HS-5 (cell line): ENCODE measurements around the gene PLIN1.

Source experiments
- DNase-seq: peaks from one replicate; pipeline ENCODE4 v3.0.0-alpha.2; 2012; ENCODE audit warnings: low read depth

PLIN1 gene

DNA sequence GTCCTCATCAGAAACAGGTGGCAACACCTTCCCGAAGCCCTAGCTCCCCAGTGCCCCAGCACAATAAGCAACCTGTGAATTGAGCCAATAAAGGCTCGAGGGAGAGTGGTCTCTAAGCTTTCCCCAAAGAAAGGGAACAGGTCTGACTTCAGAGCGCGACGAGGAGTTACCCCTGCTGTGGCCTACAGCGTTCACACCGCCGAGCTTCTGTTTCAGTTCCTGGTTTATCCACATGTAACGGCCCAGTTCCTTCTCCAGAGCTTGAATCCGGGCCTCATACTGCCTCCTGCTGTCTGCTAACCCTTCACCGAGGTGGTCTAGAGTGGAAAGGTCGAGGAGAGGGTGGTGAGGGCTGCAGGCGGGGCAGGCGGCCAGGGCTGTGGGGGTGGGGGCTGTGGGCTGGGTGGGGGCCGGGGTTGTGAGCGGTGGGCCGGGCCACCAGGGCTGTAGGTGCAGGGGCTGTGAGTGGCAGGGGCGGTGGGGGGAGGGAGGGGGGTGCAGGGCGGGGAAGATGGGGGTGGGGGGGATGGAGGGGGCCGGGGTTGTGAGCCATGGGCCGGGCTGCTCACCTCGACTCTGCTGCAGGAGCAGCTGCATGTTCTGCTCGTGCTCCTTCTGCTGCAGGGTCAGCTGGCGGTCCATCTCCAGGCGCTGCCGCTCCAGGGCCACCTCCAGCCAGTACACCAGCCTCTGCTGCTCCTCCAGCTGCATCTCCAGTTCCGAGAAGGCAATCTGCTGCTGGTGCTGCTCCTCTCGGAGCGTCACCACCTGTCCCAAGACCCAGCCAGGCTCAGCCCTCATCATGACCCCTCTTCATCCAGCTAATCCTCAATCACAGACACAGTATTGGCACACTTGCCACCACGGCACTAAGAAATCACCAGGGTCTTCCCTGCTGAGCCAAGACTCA, 50.1 kb downstream of the PLIN1 start:
- no peak for DNase-seq

DNA sequence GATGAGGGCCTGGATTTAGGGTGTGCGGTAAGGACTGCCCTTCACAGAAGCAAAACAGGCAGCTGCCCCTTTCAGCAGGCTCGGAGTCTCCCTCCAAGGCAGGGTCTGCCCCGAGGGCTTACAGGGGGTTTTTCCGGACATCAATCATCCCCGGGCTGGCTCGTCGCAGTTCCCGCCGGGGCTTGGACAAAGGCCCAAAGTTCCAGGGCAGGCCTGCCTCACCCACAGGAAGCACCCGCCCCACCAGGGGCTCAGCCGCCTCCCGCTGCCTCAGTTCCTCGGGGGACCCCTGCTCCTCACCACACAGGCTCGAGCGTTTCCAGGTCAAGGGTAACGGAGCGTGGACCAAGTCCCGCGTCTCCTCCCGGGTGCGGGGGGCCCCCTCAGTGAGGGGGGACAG, 50.9 kb downstream of the PLIN1 start:
- DNase-seq: no peak

DNA sequence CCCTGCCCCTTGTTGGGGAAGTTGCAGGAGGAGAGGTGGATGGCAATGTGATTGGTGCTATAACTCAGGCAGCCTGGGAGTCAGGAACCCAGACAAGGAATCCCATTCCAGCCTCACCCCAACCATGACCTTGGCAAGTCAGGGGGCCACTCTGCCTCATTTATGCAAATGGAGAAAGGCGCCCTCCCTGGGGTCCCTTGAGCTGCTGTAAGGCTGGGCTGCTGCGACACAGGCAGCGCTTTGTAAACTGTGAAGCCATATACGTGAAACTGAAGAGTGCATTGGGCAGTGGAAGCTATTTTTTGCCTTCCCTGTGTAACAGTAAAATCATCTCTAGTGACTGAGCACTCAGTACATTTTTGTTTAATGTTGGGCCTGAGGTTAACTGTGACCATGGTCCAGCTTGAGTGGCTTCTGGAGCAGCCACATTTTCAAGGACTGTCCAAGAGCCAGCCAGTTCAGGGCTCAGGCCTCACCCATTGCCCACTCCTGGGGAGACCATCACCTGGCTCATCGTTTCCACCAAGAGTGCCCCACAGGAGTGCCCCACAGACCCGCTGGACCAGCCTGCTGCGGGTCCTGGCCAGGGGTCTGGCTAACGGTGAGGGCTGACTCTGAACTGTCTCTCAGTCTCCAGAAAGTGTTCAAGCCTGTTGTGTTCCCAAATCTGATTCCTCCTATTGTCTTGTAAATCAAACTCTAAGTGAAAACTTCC, 51.8 kb downstream of the PLIN1 start:
- no peak for DNase-seq

- no peak for DNase-seq
Observed at GRCh38 chr15:89625716-89626115, 53.5 kb downstream of the PLIN1 start.

DNA sequence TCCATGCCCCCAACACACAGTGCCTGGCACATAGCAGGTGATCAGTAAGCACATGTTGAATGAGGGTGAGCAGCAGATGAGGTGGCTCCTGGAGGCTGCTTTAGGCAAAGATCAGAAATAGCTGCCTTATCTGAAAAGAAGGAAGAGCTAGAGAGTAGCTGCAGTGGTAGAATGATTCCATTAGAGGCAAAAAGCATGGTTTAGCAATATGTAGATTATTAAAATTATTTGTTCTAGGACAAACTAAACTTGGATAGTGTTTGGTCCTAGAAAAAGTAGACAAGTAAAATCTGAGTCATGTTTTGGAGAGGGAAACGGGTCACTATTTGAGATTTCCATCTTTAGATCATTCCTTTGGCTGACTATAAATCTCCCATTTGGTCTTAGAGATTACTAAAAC, 56.0 kb downstream of the PLIN1 start:
- no peak for DNase-seq

- DNase-seq: no peak
Observed at GRCh38 chr15:89621547-89621946, 57.6 kb downstream of the PLIN1 start.

GRCh38 chr15:89616228-89616627, 62.9 kb downstream of the PLIN1 start:
- no peak for DNase-seq

DNA sequence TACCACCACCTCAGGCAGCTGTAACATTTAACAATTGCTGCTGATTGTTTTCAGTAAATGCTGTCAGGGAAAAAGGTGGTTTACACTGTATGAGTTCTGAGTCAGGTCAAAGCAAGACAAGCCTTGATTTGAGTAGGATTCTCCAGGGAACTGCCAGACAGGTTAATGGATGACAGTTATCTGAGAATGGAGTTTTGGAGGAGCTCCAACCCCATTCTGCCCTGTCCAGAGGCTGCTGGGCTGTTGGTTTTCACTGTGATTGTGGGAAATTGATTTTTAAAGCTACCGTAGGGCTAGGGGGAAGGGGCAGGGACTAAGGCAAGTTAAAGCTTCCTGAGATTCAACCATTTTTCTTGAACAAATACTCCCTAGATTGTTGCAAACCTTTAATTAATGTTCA, 64.0 kb downstream of the PLIN1 start:
- DNase-seq: no peak
